Measurements from ENCODE around the gene SETBP1. TPM values are rescaled to one million over a fixed set of nuclear protein-coding genes. Genes with fewer than 3 reads are reported as not detected.
A peak's percentile ranks its signal among the peaks of the same experiment; 100 is the strongest.

The SETBP1 gene
- total RNA-seq, 1 experiment from 2014 or later, result 2.7 TPM

DNA sequence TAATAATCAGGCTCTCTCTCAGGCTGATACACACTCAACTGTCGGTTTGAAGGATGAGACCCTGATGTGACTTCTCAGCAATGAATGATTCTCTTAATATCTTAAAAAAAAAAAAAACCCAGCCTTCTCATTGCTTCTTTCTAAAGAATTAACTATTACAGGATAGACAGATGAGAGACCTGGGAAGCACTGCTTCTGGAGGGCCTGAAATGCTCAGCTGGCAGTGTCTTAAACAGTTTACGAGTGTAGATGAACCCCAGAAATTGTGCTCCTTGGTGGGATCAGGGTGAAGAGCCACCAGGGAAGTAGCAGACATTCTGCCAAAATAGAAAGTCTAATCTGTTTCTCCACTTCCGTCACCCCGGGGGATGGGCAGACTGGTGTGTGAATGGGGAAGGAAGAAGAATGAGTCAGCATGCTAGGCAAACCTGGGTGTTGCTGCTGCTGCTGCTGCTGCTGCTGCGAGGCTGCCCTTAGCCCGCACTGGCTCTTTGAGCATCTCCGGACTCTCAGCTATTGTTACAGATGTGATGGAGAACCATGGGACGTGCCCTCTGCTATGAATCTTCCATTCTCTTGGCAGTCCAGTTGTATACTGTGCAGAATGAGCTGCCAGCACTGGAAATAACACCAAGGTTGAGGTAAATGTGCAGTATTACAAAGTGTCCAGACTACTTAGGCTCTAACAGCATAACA, 158.4 kb downstream of the SETBP1 start:
- DNase-seq (ENCODE audit: low read depth), result peak; percentile 82

DNA sequence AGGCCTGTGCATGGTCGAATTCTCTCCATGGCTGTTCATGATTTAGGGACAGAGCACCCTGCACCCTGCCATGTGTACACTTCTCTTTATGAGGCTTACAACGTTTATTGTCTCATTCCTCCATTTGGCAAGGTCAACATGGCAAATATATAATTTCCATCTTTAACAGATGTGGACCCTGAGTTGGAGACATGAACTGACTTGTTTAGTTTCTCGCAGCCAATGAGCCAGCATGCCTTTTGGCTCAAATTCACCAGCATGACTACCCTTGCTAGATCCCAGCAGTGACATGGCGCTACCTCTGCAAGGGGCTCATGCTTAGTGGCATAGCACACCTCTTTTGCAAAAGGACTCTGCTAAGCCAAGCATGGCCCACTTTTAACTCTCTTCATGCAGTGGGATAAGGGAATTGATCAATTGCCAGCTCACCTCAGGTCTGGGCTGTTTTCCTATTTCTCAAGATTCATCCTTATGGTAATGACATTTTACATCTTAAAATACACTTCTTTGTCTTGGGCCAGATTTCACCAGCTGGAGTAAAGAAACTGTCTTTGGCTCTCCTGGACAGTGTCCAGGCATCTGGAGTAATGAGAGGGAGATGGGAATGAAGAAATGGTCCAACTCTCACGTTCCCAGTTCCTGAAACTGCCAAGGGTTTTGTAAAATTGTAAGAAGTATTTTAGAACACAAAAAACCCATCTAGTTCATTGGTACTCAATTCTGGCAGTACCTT, 159.5 kb downstream of the SETBP1 start:
- DNase-seq (ENCODE audit: low read depth), result no peak

DNA sequence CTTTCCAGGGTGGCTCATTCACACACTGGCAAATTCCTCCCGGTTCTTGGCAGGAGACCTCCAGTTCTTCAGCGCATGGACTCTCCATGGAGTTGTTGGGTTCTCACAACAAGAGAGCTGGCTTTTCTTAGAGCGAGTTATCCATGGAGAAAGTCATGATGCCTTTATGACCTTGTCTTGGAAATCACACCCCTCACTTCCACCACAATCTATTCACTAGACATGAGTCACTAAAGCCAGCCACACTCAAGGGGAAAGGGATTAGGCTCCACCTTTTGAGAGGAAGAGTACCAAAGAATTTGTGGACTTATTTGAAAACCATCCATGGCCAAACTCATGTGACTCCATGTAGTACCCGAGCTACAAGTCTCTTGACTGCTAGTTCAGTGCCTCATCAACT, 160.5 kb downstream of the SETBP1 start:
- DNase-seq (ENCODE audit: low read depth), result peak; percentile 69

DNA sequence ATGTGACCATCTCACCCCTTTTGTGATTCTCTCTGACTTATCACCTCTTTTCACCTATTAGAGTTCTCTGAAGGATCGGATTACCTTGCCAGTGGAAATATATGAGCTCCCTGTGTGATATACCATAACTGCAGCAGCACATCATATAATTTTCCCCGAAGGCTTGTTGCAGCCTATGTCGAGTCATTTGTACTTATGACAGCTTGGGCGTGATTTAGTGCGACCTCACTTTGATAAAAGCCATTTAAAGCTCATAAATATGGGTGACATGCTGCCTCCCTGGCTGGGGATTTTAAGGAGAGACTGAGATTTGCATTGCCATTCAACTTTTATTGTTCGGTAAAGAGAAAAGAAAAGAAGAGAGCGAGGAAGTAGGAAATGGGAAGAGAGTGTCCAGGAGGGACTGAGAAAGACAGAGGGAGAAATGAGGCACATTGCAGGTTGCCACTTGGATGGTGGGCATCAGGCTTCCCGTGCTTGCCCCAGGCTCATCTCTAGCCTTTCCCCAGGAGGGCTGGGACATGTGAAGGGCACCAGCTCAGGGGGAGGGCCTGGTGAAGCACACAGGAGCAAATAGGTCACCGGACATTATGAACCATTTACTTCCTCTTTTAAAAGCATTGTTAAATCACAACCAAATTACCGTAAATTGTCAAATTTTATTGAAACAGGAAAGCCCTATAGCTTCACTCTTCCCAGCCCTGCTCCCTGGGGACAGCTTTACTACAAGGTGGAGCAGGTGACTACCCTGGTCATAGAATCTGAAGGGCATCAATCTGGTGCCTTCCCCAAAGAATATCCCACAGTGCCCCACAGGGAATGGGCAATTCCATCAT, 161.3 kb downstream of the SETBP1 start:
- DNase-seq (ENCODE audit: low read depth), result no peak

DNA sequence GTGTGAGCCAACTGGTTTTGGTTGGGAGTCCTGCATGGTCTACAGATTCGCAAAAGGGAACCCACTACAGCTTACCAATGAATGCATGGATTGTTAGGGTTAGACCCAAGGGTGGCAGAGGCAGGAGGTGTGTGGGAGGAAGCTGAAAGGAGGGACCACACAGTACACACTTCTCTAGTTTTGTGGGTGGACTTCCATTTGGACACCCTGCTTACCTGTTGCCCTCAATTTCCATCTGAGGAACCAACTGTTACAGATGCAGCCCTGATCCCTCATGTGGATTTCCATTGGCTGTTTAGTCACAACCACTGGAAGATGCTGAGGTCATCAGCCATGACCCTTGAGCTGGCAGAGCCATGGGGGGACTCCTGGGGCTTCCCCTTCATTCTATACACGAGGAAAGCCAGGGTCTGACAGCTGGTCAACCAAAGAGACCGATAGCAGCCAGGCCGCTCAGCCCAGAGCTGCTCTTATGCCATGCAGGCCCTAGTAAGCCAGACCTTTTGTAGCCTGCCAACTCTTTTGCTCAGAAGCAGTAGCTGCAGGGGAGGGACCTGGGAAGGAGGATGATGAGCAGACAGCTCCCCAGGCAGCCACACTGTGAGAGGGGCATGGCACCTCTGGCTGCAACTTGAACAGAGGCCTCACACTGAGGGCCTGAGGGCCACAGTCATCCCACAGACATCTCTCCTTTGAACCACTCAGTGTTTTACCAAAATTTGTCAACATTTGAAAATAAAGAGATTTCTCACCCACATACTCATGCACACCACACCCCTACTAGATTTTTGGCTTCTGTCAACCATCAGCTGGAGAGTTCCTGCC, 162.1 kb downstream of the SETBP1 start:
- no peak for DNase-seq (ENCODE audit: low read depth)

DNA sequence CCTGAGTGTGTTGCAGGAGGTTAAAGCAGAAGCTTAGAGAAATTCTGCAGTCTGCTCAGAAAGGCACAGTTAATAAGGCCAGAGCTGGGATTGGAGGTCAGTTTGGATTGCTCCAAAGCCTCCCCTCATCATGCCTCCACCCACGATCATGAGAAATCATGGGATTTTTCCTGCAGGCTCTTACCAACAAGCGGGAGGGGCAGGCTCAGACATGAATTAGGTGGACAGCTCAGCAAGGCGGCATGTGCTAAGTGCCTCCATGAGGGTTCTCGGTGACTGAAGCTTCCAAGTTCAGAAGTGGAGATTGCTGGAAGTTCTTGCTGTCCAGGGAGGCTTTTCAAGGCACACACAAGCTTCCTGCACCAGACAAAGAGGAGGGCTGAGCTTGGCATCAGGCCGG, 163.8 kb downstream of the SETBP1 start:
- no peak for DNase-seq (ENCODE audit: low read depth)

DNA sequence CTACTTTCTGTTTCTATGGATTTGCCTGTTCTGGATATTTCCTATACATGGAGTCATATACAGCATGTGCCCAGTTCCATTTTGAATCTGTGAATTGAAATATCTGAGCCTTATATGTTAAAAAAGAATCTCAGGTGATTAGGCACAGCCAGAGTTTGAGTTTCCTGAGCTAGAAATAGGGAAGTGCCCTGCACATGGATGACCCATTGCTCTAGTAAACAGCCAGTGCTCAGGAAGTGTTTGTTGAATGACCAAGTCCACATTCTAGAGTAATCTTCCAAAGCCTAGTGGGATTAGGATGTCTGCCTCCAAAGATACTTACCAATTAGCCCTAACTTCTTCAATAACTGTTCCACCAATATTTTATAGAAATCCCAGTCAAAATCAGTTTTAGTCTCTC, 165.8 kb downstream of the SETBP1 start:
- no peak for DNase-seq (ENCODE audit: low read depth)

DNA sequence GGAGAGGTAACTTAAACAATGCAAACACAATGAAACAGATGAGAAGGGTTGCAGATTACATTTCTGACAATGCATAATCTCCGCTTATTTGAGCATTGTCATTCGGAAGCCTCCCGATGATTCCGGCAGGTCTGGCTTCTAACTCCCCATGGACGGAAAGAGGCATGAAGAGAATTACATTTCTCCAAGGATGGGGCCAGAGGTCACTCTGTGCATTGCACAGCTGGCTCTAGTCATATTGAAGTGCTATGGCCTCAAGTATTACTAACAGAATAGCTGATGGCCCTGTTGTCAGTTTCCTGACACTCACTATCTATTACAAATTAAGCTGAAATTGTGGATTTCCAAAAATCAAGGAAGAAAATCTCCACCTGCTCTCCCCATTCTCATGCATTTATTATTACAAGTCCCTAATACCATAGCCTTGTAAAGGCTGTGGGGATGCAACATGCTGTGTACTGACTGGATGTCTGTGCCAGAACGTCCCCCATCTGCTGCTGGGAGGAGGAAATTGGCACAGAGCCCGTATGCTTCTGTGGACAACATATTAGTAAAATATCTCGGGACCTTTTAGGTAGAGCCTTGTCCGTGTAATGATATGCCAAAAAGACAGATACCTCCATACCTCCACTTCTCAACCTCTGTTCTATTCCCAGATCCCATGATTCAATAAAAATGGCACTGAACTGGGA, 168.1 kb downstream of the SETBP1 start:
- DNase-seq (ENCODE audit: low read depth), result no peak

DNA sequence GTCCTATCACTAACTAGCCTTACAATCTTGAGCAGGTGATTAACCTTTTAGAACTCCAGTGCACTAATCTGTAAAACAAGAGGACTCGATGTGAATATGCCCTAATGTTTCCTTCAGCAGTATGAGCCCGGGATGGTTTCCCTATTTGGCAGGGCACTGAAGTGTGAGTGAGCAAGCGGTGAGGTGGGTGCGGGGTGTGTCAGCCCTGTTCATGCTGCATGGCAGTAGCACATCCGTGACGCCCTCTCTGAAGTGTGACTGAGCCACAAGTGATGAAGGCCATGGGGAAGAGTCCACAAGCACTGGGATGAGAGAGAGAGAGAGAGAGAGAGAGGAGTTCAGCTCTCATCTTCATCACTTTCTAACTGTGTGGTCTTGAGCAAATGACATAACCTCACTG, 168.7 kb downstream of the SETBP1 start:
- no peak for DNase-seq (ENCODE audit: low read depth)

DNA sequence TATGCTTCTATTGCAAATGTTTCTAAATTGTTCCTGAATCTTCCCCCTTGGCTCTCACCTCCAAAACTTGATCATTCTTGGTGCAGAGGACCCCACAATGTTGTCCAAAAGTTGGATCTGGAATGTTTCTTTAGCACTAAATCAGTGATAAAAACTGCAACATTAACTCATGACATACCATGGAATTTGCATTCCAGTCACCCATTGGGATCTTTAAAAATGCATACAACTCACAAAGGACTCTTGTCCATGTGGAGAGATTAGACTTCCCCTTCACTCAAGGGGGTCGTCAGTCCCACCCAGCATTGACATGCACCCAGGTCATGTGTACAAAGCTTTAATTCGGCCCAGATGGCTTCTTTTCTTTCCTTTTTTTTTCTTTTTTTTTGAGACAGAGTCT, 169.3 kb downstream of the SETBP1 start:
- no peak for DNase-seq (ENCODE audit: low read depth)

DNA sequence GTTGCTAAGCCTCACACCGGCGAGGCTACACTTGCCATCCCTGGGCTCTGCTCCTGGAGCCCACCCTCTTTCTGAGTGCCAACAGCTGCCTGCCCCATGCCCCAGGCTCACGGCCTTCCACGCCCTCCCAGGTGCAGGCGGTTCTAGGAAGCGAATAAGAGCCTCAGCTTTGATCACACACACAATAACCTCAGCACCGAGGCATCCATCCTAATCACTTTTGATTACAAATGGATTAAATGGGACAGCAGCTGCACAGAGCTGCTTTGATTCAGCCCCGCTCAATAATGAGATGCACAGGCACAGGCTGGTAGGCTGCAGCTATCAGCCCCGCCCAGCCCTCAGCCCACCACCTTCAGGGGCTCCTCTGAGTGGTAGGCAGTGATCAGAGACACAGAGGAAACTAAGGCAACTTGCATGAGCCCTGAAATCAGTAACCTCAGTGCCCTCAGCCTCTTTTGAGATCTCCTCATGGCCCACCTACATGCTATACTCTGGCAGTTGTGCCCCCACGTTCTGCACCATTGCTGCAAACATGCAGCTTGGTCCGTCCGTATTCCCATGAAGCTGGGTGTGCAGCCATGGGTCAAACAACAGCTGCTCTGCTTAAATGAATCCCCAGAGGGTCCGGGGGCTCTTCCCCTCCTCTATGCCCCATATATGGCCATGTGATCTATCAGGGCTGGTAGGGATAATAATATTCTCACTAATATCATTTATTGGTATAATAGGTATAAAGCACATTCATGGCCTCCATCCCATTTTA, 171.4 kb downstream of the SETBP1 start:
- DNase-seq (ENCODE audit: low read depth), result no peak

DNA sequence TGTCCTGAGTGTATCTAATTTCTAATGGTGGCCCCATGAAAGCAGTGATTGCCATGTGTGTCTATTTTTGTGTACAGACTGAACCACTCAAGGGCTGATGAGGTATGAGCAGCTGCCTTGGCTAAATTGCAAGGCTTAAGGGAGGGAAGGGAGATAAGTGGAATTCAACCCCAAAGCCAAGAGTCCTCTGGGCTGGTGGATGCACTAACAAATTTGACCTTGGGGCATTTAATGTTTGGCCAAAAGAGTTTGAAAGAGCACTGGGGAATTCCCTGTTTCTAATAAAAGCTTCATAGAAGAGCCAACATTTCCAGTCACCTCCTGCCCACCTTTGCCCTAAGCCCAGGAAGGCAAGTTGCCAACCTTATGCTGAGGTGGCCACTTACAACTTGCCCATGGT, 172.1 kb downstream of the SETBP1 start:
- DNase-seq (ENCODE audit: low read depth), result no peak

DNA sequence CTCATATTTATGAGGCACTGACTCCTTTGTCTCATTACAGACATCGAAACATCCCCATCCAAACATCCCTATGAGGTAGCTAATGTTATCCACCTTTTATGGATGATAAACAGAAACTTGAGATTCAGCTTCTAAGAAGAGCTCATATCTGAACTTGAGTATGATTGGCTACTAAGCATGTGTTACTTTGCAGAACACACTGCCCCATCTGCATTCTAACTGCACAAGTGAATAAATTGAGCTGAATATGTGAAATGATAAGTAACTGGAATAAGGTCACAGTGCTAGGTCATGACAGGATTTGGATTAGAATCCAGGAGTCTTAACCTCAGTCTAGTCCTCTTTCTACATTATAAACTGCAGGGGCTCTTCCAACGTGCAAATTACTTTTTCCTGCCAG, 172.7 kb downstream of the SETBP1 start:
- no peak for DNase-seq (ENCODE audit: low read depth)

DNA sequence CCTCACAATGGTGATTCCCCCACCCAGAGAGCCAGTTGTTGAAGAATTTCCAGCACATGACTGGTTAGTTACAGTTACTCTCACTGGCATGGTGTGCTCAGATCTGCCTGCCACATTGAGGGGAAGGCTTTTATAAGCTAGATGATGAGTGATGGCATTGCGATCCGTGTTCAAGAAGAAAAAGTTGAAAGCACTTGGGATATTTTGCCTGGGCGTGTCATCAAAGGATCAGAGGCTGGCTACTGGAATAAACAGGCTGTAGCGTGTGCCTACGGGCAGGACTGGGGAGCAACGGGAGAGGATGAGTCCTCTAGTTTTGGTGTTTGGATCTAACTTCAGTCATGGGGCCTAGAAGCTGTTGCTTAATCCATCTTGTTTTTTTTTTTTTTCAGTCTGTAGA, 175.0 kb downstream of the SETBP1 start:
- DNase-seq (ENCODE audit: low read depth), result no peak

DNA sequence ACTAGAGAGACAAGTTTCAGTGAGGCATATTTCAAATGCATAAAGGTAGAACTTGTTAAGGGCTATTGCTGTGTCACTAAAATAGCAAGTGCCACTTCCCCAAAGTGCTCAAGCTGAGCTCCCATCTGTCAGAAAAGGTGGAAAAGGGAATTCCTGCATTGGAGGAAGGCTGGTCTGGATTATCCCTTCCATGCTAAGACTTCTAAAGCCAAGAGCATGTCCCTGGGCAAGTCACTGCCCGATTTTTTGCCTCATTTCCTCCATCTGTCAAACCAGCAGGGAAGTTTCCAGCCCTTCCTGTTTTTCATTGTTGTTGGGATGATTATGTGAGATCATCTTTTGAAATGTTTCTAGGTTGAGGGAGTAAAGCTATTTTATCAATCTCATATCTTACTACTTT, 175.5 kb downstream of the SETBP1 start:
- DNase-seq (ENCODE audit: low read depth), result no peak

DNA sequence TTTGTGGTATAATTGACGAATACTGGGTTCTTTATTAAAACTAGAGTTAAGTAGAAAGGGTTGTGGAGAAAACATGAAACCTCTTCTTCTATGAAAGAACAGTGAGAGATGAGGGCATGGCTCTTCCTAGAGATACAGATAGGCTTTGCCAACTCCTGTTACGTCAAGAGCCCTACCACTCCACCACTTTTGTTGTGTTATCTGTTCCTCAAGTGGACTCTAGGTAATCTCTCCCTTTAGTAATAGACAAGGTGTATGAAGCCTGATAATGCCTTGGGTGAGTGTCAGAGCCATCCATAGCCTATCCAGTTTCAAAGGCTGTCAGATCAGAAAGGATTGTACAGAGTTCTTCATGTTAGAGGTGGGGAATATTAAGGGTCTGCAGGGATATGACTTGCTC, 176.4 kb downstream of the SETBP1 start:
- no peak for DNase-seq (ENCODE audit: low read depth)

DNA sequence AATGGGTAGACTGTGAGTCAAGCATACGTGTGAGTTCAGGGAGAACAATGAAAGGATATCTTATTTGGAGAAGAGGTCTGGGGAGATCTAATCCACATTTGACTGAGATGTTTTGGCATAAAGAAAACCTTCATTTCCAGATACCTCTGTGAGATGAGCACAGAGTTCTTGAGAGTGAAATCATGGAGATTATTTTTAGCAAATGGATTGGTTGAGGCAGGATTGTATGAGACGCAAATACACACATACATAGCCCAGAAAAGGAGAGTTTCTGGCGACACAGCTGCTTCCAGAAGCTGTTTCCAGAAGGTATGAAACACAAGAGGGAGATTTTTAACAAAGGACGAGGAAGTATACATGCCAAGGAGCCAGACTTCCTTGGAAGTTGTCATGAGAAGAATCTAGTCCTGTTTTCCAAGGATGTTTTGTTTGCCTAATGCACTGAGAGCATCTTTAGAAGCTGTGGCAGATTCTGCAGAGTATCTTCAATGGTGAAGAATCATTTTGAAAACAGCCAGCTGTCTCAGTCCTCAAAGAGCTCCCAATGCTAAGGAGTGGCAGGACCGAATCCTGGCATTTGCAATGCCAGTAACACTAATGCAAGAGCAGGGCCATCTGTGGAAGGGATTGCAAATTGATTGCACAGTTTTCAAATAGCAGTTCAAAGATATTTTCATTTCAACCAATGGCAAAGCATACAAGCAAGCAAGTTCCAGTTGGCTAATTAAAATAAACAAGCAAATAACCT, 177.2 kb downstream of the SETBP1 start:
- DNase-seq (ENCODE audit: low read depth), result no peak

DNA sequence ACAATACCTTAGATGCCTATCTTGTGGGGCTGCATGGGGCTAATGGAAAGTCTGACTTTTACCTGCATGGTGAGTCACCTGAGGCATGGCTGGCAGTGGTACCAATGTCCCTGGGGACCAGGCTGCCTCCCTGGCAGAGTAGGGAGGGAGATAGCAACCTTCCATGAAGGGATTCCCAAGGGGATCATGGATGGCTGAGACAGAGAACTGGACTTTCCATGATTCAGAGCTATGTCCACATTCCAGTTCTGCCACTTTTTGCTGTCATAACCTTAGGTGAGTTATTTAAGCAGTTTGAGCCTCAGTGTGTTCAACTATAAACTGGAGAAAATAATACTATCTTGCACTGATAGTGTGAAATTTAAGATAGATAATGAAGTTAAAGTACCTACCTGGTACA, 178.6 kb downstream of the SETBP1 start:
- no peak for DNase-seq (ENCODE audit: low read depth)

DNA sequence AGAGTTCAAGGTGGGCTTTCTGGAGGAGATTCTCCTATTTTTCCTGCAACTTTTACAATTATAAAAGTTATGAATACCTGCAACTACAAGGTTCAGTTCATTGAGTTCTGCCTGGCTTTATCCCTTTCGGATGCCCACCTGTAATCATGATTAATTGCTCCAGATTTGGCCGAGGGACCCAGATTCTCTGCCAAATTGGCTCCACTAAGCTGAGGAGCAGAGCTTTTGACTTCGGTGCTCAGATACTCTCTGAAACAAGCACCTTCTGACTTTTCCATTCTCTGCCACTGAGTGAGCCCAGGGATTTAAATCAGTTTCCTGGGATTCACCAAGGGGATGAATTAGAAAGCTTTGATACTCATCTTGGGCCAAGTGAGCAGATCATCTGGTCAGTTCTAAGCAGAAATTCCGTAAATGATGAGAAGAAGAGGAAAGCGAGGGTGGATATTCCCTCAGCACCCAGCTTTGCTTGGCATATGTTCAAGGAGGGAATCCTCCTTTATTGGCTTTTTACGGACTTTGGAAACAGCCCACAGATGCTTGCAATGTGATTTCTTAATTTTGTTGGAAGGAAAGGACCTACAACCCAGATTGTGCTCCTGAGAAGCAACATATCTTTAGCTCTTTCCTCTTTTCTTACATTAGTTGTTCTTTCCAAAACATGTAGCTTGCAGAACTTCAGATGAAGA, 179.2 kb downstream of the SETBP1 start:
- no peak for DNase-seq (ENCODE audit: low read depth)
